Measurements from ENCODE around the gene ABCC12.
A peak's percentile ranks its signal among the peaks of the same experiment; 100 is the strongest.

The ABCC12 gene

DNA sequence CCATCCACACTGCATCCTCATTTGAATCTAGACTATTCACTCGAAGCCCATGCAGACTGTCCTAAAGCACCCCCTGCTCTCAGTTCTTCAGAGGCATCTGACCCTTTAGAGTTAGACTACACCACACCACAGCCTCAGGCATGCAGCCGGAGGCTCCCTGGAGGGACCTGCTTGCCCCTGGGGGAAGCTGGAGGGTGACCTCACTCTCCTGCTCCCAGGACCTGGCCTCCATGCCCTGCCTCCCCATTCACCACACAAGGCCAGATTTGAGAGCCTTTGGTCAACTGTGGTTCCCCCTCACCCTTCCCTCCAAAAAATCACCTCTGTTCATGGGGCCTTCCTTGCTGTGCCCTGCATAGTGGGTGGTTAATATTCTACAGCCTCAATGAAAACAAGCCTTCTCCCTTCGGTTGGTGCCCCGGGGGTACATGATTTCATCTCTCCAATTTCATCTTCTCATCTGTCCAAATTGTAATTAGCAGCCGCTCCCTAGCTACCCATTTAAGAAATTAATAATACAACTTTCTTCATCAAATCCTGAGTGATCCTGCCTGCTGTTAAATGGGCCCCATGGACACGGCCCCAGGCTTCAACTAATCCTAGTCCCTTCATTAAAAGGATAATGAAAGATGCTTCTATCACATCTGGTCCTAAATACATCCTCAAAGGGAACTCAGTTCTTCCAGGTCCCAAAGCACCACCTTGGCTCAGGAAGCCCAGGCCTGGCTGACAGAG lies 24.4 kb downstream of the ABCC12 start:
- no peak for DNase-seq

- DNase-seq = no peak
Observed at GRCh38 chr16:48129926-48130325, 25.9 kb downstream of the ABCC12 start.

- no peak for DNase-seq
Observed at GRCh38 chr16:48128769-48129168, 27.0 kb downstream of the ABCC12 start.

DNA sequence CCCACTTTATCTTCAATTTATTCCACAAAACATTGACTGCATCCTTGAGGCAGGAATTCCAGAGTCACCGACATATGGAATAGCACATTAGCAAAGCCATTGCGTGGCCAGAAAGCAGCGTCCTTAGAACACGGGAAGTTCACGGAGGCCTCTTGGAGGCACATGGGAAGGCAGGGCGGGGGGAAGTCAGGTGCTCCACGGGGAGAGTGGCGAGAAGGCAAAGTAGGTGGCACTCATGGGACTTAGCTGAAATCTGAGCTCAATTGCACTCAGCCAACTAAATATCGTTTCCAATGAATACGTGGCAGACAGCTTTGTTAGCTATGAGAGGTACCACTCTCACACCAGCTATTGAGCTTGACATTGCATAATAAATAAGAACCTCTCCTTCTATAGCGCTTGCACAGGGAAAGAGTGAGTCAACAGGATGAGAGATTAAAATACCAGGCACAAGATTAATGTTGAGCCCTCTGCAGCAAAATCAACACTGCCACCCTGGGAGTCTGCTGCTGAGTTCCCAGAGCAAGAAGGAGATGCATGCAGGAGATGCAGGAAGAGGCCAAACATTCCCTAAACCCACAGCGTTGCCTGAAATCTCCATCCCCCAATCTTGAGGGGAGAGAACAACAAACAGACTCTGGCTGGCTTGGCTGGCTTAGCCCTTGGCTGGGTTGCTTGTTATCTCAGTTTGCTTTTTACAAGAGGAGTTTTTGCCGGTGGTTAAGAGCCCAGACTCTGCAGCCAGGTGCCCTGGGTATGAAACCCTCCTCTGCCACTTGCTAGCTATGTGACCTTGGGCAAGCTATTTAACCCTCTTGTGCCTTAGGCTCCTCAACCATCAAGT lies 28.8 kb downstream of the ABCC12 start:
- DNase-seq = no peak

DNA sequence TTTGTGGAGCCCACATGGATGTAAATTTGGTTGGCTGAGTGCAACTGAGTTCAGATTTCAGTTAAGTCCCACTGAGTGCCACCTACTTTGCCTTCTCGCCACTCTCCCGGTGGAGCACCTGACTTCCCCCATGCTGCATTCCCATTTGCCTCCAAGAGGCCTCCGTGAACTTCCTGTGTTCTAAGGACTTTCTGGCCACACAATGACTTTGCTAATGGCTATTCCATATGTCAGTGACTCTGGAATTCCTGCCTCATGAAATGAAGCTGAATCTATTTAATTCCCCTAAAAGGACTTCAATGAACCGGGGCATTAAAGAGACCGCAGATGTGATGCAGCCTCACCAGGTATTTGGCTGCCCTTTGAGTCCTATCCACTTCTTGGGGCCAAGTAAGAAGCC lies 29.9 kb downstream of the ABCC12 start:
- DNase-seq = no peak

DNA sequence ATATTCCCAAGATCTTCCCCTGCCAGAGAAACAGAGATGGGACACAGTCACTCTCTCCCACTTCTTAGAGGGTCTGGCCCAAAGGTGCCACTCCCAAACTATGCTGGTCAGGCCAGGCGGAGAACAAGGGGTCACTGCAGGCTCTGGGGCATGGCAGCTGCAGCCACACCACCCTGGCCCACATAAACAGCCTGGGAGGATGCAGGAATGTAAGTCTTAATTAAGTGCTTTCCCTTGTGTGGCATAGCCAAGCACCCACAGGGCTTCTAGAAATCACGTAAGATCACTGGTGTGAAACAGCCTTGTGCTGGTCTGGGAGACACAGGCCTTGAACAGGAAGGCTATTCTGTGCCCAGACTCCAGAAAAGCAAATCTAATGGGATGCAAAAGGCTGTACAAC lies 31.5 kb downstream of the ABCC12 start:
- DNase-seq = no peak

- DNase-seq = peak; percentile 72
Observed at GRCh38 chr16:48123104-48123788, 32.5 kb downstream of the ABCC12 start.

DNA sequence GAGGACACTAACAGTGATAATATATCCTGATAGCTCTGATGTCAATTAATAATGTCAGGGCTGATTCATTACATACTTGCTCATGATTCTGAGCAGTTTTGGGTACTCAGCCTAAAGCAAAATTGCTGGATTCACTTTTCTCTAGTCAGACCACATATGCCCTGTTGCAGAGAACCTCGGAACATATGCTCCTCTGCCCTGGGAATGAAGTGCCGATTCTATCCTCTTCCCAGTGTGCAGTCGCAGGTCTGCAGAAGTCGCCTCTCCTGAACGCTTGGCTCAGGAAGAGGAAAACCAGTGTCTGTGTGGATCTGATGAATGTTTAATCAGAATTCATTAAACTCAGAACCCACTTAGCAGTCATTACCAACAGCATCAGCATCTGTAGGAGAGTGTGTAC lies 34.5 kb downstream of the ABCC12 start:
- no peak for DNase-seq

GRCh38 chr16:48118841-48119240 lies 37.0 kb downstream of the ABCC12 start:
- DNase-seq = no peak

DNA sequence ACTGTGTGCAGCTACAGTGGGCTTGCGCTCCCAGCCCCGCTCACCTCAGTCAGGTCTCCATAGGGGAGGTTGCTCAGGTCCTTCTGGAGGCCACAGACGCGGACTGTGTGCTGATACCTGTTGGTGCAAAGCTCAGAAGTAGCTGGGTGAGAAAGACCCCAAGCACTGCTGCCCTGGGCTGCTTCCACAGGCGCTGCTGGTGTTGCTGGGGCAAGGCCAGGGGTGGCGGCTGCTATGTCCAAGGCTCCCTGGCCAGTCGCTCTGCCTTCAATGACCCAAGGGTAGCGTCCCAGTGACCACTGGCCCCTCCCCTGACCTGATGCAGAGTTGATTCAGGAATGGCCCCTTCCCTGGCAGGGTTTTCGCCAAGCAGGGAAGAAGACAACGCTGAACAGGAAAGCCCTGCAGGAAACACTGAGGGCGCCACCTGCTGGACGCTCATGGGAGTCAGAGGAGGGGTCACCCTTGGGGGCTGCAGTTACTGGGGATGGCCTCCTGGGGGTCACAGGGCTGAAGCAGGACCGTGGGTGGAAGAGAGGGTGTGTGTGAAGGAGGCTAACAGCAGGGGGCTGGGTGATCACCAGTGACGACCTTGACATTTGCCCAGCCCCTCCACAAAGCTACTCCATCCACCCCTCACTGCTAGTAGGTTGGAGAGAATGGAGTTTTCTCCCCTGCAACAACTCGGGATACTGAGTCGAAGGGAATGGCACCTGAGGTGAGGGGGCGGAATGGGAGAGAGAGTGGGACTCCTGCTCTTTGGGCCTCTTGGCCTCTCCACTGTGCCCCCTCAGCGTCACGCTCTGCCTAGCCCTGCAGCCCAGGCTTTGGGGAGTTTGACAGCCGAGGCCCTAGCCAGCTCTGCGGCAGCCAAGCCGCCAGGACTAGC lies 38.3 kb downstream of the ABCC12 start:
- DNase-seq = peak; percentile 58

DNA sequence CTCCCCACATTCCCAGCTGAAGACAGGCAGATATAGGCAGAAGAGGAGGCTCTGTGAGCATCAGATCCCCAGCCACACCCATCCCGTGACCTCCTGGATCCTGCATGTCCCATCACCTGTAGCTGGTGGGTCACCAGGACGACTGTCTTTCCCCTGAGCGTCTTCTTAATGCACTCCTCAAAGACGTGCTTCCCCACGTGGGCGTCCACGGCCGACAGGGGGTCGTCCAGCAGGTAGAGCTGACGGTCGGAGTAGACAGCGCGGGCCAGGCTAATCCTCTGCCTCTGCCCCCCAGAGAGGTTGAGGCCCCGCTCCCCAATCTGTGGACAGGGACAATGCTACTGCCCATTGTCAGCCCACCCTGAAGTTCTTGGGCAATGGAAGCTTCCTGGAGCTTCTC lies 40.5 kb downstream of the ABCC12 start:
- no peak for DNase-seq

DNA sequence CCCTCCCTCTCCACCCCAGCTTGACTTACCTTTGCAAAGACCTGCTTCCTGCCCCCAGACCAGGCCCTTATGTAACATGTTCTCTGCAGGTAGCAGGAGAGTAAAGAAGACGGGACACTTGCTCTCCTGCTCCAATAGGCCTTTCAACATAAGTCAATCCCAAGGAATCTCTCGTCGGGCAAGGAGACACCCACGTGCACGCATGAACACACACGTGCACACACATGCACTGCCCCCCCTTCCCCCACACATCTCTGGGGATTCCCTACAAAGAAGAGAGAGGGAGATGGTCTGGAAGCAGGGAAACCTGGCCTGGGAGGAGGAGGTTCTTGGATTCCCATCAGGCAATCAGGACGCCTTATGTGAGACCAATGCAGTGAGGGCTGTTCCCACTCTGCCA lies 41.4 kb downstream of the ABCC12 start:
- DNase-seq = no peak

GRCh38 chr16:48113471-48113870 lies 42.3 kb downstream of the ABCC12 start:
- no peak for DNase-seq

- DNase-seq = no peak
Observed at GRCh38 chr16:48113001-48113400, 42.8 kb downstream of the ABCC12 start.

- no peak for DNase-seq
Observed at GRCh38 chr16:48112600-48112999, 43.2 kb downstream of the ABCC12 start.

DNA sequence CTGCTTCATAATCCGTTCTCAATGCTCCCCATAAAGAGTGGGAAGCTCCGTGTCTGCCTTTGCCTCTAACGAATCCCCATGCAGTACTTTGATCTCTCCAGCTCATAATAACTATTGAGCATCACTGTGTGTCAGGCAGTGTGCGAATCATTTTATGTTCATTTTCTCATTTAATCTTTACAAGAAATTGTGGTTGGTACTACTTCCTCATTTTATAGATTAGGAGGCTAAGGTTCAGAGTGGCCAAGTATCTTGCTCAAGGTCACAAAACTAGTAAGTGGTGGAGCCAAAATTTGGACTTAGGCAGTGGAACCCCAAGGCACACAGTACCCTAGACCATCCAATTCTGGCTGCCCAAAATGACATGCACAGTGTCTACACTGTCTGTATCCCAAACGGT lies 44.8 kb downstream of the ABCC12 start:
- DNase-seq = no peak

GRCh38 chr16:48110000-48110399 lies 45.8 kb downstream of the ABCC12 start:
- no peak for DNase-seq

DNA sequence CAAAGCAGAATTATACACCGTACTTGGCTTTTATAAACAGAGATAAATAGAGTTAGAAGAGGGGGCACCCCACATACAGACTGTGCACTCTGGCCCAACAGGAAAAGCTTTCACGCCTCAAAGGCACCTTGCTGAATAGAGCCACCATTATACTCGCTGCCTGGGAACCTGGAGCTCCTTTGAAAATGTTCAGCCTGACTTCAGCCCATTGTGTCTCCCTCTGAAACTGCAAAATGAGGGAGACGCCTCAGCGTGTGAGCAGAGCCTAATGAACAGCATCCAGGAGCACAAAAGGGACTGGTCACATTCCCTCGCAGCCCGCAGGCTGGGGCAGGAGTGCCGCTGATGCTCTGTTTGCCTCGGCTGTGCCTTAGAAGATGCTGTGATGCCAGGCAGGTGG lies 46.3 kb downstream of the ABCC12 start:
- no peak for DNase-seq

DNA sequence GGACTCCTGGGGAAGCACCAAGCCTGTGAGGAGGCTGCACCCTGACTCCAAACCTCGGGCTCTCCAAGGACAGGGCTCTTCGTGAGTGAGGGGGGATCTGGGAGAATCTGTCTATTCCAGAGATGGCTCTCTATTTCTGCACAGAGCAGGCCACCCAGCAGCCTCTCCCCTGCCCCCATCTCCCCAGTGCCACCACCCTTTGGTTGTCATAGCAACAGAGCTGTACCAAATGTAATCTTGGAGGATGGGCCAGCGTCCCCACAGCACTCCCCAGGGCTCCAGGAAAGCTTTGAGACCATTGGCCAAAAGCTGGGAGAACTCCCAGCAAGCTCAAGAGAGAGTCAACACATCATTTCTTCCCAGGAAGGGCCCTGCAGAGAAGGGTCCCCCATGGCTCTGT lies 49.3 kb downstream of the ABCC12 start:
- DNase-seq = no peak

Data from activated naive CD4-positive, alpha-beta T cell treated with Interleukin-2 at 50 U/mL for 16 hours (primary cell).